Effector memory CD4-positive, alpha-beta T cell (primary cell): ENCODE results near the gene CASP7.

Experiments
- DNase-seq, 3 donors: peaks; one replicate each; pipeline ENCODE4 v3.0.0-alpha.2; 2020
- H3K27ac ChIP-seq: 2 replicates; pipeline ENCODE4 v1.7.0; 2013; ENCODE audit warnings: mild to moderate bottlenecking, low read length, moderate library complexity; ENCODE audit not compliant: insufficient read depth, poor library complexity, severe bottlenecking
- H3K27me3 ChIP-seq: replicated peaks from 2 replicates; pipeline ENCODE4 v1.7.0; 2013; ENCODE audit warnings: mild to moderate bottlenecking, low read length; ENCODE audit not compliant: insufficient read depth, control insufficient read depth, poor library complexity, severe bottlenecking
- H3K36me3 ChIP-seq: 2 replicates; pipeline ENCODE4 v1.7.0; 2013; ENCODE audit warnings: mild to moderate bottlenecking, low read length, moderate library complexity; ENCODE audit not compliant: control insufficient read depth, insufficient read depth
- H3K4me1 ChIP-seq: 2 replicates; pipeline ENCODE4 v1.7.0; 2013; ENCODE audit warnings: low read length, mild to moderate bottlenecking; ENCODE audit not compliant: control insufficient read depth, insufficient read depth, poor library complexity, severe bottlenecking
- H3K4me3 ChIP-seq: 2 replicates; pipeline ENCODE4 v1.7.0; 2013; ENCODE audit warnings: low read length, low read depth, mild to moderate bottlenecking; ENCODE audit not compliant: insufficient read depth, poor library complexity, severe bottlenecking
- H3K9me3 ChIP-seq: 2 replicates; pipeline ENCODE4 v1.7.0; 2013; ENCODE audit warnings: mild to moderate bottlenecking, low read length, moderate library complexity; ENCODE audit not compliant: control insufficient read depth

Gene CASP7

GRCh38 chr10:113746217-113746957 lies 66.7 kb downstream of the CASP7 start:
- no peaks in the 10 kb centered on the region for H3K9me3 ChIP-seq
- no peaks in the 10 kb centered on the region for H3K36me3 ChIP-seq
- no peak for DNase-seq
- no peaks in the 10 kb centered on the region for H3K27me3 ChIP-seq
- H3K4me3 ChIP-seq, result no peak overlapping the region
- no peaks in the 10 kb centered on the region for H3K4me1 ChIP-seq
- no peak overlapping the region for H3K27ac ChIP-seq

DNA sequence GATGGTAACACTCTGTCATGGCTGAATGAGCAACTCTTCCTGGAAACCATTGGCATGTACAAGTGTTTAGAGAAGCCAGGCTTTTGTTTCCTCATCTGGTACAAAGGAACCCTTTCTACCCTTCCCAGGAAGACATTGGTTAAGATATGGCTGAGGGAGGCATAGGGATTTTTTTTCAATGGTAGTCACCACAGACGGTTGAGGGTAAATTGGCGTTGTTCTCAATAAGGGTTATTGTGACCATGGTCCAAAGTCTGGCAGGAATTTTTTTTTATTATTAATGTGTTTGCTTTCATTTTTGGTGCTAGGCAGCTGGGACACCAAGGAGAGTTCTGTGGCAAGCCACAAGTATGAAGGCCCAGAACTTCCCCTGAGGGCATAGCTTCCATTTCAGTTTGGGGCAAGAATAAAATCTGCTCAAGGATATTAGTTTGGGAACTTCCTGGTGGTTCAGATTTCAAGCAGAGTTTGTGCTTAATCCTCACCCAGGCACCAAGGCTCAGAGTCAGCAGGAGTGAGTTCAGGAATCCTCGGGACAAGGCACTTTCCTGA lies 71.5 kb downstream of the CASP7 start, which contains the start of gene PLEKHS1:
PLEKHS1 (plus strand) TSS at position 502 of the 552 bp plus-strand sequence. CDS start 3,596 bp downstream, outside the sequence.
- Histone ChIP-seq H3K4me1 (no peaks in the 10 kb centered on the region), H3K4me3 (no peak within 1 kb of the TSS), H3K27me3 (no peaks in the 10 kb centered on the region), H3K36me3 (no peaks in the 10 kb centered on the region), H3K27ac (no peak within 1 kb of the TSS), H3K9me3 (no peaks in the 10 kb centered on the region)
- DNase-seq, result no peak

GRCh38 chr10:113752553-113752952 lies 72.8 kb downstream of the CASP7 start:
- no peaks in the 10 kb centered on the region for H3K4me1 ChIP-seq
- H3K9me3 ChIP-seq, result no peaks in the 10 kb centered on the region
- DNase-seq, result no peak
- H3K4me3 ChIP-seq, result no peak overlapping the region
- no peak overlapping the region for H3K27ac ChIP-seq
- no peaks in the 10 kb centered on the region for H3K27me3 ChIP-seq
- H3K36me3 ChIP-seq, result no peaks in the 10 kb centered on the region

DNA sequence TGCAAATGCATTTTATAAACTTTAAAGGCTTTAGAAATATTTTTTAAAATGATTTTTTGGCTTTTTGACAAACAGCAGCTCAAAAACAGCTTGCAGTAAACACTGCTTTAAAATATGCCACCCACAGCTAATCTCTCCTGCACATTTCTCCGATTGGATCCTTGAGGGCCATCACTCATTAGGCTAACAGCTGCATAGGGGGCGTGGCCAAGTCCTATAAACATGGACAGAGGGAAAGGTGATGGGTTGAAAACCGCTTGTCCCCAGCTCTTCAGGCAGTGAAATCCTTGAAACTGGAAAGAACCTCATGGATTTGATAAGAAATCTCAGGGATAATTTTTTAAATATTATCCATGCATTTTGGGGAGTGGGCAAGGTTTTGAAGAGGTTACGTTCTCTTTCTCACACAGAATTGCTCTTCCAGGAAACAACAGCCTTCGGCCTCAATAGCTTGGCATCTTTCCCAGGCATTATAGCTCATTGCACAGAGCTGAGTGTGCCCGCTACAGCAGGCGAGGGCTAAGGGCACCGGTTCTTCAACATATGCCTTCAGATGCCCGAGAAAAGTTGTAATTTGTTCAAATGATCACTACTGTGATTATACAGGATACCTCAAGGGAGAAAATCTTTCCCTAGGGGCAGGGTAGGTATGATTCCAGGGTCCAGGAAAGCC lies 73.4 kb downstream of the CASP7 start:
- Histone ChIP-seq H3K36me3 (no peaks in the 10 kb centered on the region), H3K4me3 (no peak overlapping the region)

DNA sequence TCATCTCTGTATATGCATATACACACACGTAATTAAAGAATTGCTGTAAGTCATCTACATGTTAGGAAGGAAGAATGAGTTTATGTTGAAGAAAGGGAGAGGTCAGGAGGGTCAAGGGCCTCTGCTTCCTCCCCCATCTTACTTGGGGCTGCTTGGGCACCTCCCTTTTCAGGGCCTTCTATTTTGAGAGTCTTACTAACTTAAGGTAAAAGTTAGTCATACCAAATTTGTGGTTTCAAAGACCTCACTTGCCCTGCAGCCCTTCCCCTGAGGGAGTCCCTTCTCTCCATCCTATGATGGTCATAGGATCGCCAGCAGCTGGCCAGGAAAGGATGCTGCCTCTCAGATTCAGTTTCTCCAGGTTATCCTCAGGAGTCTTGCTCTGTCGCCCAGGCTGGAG lies 74.4 kb downstream of the CASP7 start:
- no peaks in the 10 kb centered on the region for H3K36me3 ChIP-seq
- H3K27me3 ChIP-seq, result no peaks in the 10 kb centered on the region
- H3K4me1 ChIP-seq, result no peaks in the 10 kb centered on the region
- no peak overlapping the region for H3K4me3 ChIP-seq
- H3K9me3 ChIP-seq, result no peaks in the 10 kb centered on the region
- no peak for DNase-seq
- no peak overlapping the region for H3K27ac ChIP-seq

More for the DNA sequence above, 73.4 kb downstream of the CASP7 start:
- Histone ChIP-seq H3K4me1 (no peaks in the 10 kb centered on the region), H3K27me3 (no peaks in the 10 kb centered on the region), H3K9me3 (no peaks in the 10 kb centered on the region), H3K27ac (no peak overlapping the region)
- no peak for DNase-seq

GRCh38 chr10:113754768-113755167 lies 75.1 kb downstream of the CASP7 start:
- no peaks in the 10 kb centered on the region for H3K9me3 ChIP-seq
- no peaks in the 10 kb centered on the region for H3K36me3 ChIP-seq
- no peaks in the 10 kb centered on the region for H3K4me1 ChIP-seq
- no peak for DNase-seq
- H3K27me3 ChIP-seq, result no peaks in the 10 kb centered on the region
- H3K4me3 ChIP-seq, result no peak overlapping the region
- no peak overlapping the region for H3K27ac ChIP-seq

DNA sequence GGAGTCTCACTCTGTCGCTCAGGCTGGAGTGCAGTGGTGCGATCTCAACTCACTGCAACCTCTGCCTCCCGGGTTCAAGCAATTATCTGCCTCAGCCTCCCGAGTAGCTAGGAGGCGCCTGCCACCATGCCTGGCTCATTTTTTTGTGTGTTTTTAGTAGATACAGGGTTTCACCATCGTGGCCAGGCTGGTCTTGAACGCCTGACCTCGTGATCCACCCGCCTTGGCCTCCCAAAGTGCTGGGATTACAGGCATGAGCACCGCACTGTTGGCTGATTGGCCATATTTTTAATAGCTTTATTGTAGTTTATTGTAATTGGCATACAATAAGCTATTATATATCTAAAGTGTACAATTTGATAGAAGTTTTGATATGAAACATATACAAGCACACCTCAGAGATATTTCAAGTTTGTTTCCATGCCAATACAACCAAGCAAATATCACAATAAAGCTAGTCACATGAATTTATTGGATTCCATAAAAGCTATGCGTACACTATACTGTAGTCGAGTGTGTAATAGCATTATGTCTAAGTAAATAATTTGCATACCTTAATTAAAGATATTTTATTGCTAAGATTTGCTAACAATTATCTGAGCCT lies 77.3 kb downstream of the CASP7 start:
- no peak for DNase-seq
- Histone ChIP-seq H3K4me3 (no peak overlapping the region), H3K9me3 (no peaks in the 10 kb centered on the region), H3K36me3 (no peaks in the 10 kb centered on the region), H3K27ac (no peak overlapping the region), H3K27me3 (no peaks in the 10 kb centered on the region), H3K4me1 (no peaks in the 10 kb centered on the region)

DNA sequence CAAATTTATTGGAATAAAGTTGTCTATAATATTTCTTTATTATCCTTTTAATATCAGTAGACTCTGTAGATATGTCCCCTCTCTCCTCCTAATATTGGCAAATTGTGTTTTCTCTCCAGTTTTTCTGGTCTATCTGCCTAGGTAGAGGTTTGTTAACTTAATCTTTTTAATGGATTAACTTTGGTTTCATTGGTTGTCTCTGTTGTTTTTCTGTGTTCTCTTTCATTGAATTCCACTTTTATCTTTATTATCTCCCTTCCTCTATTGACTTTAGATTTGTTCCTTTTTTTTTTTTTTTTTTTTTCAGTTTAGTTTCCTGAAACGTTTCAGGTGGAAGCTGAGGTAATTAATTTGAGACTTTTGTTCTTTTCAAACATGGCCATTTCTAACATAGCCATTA lies 82.4 kb downstream of the CASP7 start:
- no peaks in the 10 kb centered on the region for H3K9me3 ChIP-seq
- H3K4me3 ChIP-seq, result no peak overlapping the region
- H3K27ac ChIP-seq, result no peak overlapping the region
- H3K36me3 ChIP-seq, result no peaks in the 10 kb centered on the region
- H3K4me1 ChIP-seq, result no peaks in the 10 kb centered on the region
- no peaks in the 10 kb centered on the region for H3K27me3 ChIP-seq
- DNase-seq, result no peak

DNA sequence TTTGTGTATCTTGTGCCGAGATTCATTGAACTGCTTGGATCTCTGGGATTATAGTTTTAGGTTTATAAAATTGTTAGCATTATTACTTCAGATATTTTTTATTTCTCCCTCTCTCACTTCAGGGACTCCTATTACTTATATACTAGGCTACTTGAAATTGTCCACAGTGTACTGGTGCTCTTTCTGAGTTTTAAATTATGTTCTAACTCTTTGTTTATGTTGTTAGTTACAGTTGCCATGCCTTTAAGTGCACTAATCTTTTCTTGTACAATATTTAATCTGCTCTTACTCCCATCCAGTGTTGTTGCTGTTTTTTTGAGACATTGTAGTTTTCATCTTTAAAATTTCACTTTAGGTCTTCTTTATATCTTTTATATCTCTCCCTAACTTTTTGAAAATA lies 84.9 kb downstream of the CASP7 start:
- no peaks in the 10 kb centered on the region for H3K9me3 ChIP-seq
- no peak for DNase-seq

DNA sequence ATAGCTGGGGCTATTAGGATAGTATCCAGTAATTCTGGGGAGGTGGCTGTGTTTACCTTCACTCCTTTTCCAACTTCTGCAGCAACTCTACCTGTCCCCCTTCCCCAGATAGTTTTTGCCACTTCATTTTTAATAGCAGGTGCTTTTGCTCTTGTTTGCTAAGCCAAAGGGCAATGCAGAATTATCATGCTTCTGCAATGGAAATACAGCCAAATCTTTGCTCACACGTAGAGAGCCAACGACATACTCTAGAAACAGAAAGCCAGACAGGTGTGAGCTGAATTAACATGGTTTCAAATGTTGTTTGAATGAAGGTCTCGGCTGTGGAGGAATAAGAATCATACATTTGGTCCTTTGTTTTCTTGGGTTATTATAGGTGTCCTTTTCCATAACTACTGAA lies 86.2 kb downstream of the CASP7 start:
- no peaks in the 10 kb centered on the region for H3K9me3 ChIP-seq
- H3K27ac ChIP-seq, result no peak overlapping the region
- no peaks in the 10 kb centered on the region for H3K27me3 ChIP-seq
- no peaks in the 10 kb centered on the region for H3K36me3 ChIP-seq
- no peak for DNase-seq
- no peak overlapping the region for H3K4me3 ChIP-seq
- H3K4me1 ChIP-seq, result no peaks in the 10 kb centered on the region

More for the DNA sequence above, 84.9 kb downstream of the CASP7 start:
- Histone ChIP-seq H3K4me3 (no peak overlapping the region), H3K27me3 (no peaks in the 10 kb centered on the region), H3K36me3 (no peaks in the 10 kb centered on the region), H3K4me1 (no peaks in the 10 kb centered on the region), H3K27ac (no peak overlapping the region)
